MM.1S (cell line): ENCODE results near the gene ENHO.

Experiments
- EZH2 ChIP-seq: fragments of 300-600 bp; sonication (generic); optimal IDR thresholded peaks from 2 replicates; pipeline ENCODE3; 2017; ENCODE audit warnings: low read depth, mild to moderate bottlenecking, antibody characterized with exemption, low read length, mixed read lengths
- EZH2phosphoT487 ChIP-seq: fragments of 300-600 bp; sonication (generic); IDR thresholded peaks from 2 replicates; pipeline ENCODE4 v1.6.1; 2018; ENCODE audit warnings: antibody characterized with exemption, low read length
- TF ChIP-seq, protein P1 (sequence below): fragments of 300-600 bp; sonication (generic); IDR thresholded peaks from 2 replicates; pipeline ENCODE4 v1.5.1; 2016; ENCODE audit warnings: antibody characterized with exemption, low read length, mixed read lengths

DNA sequence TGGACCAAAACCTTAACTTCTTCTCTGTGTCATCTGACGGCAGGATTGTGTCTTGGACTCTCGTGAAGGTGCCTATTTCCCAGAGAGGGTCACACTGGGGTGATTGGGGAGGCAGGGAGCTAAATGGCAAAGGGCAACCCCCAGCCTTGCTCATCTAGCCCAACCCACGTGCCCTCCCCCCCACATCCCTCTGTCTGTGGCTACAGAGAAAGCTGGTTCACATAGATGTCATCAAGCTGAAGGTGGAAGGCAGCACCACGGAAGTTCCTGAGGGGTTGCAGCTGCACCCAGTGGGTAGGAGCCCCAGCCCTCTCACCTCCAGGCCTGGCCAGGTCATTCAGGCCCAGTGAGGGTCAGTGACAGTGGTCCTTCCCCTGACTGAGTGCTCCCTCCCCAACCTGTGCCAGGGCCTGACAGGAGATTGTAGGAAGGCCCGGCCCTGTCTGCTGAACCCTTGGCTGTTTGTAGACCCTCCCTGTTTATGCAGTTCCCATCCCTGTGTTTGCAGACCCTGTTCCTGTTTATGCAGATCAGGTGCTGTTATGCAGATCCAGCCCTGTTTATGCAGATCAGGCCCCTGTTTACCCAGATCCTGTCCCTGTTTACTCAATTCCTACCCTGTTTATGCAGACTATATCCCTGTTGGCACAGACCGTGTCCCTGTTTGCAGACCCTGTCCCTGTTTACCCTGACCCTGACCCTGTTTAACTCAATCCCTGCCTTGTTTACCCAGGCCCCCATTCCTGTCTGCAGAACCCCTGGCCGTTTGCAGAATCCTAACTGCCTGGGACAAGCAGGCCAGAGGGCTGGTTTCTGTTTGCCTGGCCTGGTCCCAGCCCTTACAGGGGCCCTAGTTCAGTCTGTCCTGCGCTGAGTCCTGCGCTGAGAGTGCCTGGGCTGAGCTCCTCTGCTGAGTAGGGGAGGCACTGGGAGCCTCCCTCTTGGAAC lies 10.4 kb downstream of the ENHO start:
- TF ChIP-seq, protein P1, sequence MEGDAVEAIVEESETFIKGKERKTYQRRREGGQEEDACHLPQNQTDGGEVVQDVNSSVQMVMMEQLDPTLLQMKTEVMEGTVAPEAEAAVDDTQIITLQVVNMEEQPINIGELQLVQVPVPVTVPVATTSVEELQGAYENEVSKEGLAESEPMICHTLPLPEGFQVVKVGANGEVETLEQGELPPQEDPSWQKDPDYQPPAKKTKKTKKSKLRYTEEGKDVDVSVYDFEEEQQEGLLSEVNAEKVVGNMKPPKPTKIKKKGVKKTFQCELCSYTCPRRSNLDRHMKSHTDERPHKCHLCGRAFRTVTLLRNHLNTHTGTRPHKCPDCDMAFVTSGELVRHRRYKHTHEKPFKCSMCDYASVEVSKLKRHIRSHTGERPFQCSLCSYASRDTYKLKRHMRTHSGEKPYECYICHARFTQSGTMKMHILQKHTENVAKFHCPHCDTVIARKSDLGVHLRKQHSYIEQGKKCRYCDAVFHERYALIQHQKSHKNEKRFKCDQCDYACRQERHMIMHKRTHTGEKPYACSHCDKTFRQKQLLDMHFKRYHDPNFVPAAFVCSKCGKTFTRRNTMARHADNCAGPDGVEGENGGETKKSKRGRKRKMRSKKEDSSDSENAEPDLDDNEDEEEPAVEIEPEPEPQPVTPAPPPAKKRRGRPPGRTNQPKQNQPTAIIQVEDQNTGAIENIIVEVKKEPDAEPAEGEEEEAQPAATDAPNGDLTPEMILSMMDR: no peak
- TF ChIP-seq EZH2 (no peak), EZH2phosphoT487 (no peak)
